Renal cortical epithelial cell (primary cell): Measurements from ENCODE around the gene OR8G1. TPM values are rescaled to one million over a fixed set of nuclear protein-coding genes. Genes with fewer than 3 reads are reported as not detected.
"Not testable (repeated sequence)": the region's sequence is repeated elsewhere in the genome, so short reads cannot be mapped to it uniquely, and the experiment has no call there.

Experiments
- DNase-seq: peaks from one replicate; pipeline ENCODE4 v3.0.0-alpha.2; 2011; ENCODE audit warnings: low read depth
- total RNA-seq: library from RNA; depleted of rRNA; stranded (reverse); fragments of >200 nt; gene quantifications from 2 replicates; pipeline ENCODE4 v1.2.3, GENCODE V29; 2014

The OR8G1 gene, protein sequence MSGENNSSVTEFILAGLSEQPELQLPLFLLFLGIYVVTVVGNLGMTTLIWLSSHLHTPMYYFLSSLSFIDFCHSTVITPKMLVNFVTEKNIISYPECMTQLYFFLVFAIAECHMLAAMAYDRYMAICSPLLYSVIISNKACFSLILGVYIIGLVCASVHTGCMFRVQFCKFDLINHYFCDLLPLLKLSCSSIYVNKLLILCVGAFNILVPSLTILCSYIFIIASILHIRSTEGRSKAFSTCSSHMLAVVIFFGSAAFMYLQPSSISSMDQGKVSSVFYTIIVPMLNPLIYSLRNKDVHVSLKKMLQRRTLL
- total RNA-seq: not detected in 2 replicates

DNA sequence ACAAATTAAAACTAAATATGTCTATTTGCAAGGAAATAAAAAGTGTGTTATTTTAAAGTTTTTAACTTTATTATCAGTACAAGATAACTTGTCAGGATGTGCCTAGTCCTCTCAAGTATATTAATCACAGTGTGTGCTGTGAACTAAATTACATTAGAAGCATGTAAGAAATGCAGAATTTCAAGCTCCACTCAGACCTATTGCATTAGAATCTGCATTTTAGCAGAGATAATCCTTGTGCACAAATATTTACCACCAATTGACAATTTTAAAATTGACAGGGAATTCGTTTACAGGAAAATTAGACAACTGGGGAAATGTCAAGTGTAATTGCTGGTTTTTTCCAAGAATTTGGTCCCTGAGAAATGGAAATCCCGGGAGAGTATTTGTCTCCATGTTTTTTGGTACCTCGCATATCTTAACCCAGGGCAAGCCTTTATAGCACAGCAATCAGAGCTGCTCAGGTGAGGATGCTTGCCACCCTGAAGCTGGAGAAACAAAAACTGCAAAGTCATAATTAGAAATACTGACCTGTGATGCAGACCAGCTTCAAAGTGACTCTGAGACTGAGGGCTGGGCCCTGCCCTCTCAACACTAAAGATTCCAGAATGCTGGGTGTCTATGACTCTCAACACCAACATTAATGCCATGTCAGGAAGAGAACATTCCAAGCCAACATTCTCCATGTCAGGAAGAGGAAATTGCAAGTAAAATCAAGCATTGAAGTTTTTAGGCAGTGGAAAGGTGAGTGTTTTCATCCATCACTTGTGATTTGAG lies at the start of gene OR8G1:
Gene OR8G1, plus strand, starts transcription at position 475 of the 777 bp plus-strand sequence. CDS start 8,581 bp downstream, outside the sequence.
- no peak for DNase-seq

DNA sequence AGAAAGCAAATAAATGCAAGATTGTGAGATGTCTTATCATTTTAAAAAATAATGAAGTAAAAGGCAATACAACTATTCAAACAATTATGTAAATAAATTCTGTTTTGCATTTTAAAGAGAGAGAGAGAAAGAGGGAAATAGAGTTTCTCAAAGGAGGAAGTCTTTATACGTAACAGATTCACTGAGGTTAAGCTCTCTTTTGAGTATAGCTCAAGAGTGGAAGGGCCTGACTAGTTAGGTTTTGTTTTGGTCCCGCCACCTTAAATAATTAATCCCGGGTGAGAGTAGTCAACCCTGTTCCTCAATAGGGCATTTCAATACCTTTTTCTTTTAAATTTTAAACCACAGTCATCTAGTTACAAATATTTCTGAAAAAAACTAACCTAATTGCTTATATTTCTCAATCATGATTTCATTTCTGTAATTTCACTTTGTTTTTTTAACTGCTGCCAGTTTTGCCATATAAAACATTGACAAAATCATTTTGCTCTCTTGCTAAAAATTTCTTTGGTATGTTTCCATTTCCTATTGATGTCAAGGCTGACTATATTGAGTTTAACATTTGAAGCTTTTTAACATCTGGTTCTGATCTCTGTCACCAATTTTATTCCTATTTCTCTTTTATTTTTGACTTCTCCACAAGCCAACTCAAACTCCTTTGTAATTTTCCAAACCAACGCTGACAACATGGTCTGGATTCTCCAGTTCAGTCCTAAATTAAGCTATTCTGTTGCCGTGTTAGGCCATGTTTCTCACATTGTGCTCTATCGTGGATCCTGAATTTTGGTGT lies 47.5 kb upstream of the OR8G1 start:
- no peak for DNase-seq

DNA sequence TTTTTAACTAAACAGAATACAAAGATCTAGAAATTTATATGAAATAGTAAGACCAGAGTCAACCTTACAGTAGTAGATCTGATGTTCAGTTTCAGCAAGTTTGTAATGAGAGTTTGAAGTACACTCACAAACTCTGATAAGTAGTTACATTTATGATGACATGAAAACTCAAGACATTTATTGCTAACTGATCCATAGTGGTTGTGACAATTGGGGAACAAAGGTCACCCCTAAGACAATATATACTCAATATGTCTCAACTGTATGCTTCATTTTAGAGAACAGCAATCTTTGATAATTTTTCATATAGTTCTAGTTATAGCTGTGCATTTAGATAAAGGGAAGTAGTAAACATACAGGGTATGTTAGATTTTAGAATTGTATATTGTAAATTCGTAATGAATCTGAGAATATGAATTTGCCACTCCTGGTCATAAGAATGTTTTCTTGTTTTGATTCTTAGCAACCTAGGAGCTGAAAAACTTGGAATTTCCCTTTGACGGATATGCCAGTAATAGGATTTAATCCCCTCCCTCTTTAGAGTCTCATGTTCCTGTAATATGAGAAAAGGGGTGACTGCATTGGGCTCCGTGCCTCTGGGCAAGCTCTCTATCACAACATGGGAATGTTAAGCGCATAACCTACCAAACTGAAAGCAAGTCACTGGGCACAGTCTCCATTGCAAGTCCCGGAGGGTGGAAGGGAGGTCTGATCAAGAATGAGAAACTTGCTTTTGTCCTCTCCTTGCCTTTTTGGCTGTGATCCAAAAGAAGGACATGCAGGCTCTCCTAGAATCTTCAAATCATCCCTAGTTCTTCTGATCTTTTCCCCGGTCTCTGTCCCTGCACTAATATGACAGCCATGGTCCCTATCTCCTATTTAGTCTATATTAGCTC lies 46.4 kb upstream of the OR8G1 start:
- peak; percentile 46 for DNase-seq

DNA sequence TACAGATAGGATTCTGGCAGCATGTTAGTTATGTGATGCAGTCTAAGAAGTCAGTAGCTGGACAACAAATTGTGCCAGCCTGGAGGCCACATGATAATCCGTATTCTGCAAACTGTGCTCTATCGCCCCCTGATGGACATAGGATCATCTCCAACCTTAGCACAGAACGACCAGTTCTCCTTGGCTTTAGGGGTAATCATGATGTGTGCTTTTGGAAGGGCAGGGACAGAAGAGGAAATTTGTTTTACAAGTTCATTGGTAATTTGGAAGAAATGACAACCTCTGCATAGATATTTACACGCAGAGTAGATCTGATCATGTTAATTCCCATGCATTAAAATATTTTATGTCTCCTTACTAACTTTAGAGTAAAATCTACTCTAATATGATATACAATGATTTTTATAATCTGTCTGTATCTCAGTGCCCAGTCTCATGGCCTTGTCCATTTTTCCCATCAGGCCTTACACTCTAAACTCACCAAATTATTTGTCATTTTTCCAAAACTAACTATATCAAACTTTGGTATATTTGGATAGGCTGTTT lies 45.6 kb upstream of the OR8G1 start:
- DNase-seq: peak; percentile 67

DNA sequence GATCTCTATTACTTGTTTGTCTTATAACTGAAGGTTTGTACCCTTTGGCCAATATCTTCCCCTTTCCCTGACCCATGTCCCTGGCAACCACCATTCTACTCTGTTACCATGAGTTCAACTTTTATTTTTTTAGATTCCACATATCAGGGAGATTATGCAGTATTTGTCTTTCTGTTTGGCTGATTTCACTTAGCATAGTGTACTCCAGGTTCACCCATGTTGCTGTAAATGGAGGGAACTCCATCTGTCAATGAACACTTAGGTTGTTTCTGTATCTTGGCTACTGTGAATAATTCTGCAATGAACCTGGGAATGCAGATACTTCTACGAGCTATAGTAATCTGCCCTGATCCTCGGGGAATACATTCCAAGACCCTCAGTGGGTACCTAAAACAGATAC lies 42.9 kb upstream of the OR8G1 start:
- DNase-seq: no peak

DNA sequence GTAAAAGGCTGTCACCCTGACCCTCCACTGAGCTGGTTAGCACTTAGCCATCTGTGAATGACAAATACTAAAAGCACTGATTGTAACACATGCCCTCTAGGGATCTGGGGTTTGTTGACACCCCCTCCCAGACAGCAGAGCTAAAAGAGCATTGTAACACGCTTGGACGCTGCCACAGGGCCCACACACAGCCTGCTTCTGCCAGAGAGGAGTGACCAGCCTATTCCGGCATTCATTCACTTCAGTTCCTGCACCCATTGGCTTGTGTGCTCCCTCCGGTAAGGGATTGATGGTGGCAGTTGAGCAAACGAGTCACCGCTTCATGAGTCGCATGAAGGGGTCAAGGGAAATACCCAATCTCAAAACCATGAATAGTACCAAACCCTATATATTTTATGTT lies 42.0 kb upstream of the OR8G1 start:
- peak; percentile 2 for DNase-seq

DNA sequence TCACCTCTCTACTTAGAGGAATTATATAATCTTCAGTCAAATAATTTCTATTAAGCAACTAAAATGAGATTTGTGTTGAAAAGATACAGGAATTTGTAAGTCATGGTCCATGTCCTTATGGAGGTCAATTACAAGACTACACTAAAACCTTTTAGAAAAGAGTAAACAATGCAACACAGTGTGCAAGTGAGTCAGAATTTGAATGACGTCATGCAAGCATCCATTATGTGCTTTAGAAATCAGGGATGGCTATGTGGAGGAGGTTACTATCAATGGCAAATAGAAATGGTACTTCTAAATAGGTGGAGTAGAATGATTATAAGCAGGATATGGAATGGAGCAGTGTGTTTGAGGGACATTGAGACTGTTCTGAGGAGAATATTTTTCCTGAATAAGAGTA lies 41.2 kb upstream of the OR8G1 start:
- DNase-seq: peak; percentile 13

DNA sequence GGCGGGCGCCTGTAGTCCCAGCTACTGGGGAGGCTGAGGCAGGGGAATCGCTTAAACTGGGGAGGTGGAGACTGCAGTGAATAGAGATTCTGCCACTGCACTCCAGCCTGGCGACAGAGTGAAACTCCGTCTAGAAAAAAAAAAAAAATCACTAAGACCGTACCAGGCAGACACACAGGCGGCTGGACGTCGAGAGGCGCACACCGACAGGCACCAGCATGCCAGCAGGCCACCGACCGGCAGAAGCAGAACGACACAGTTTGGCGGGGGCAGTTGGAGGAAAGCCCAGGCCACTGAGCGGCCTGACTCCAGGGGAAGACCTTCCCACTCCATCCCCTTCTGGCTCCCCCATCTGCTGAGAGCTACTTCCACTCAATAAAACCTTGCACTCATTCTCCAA lies 40.2 kb upstream of the OR8G1 start:
- DNase-seq: no peak

DNA sequence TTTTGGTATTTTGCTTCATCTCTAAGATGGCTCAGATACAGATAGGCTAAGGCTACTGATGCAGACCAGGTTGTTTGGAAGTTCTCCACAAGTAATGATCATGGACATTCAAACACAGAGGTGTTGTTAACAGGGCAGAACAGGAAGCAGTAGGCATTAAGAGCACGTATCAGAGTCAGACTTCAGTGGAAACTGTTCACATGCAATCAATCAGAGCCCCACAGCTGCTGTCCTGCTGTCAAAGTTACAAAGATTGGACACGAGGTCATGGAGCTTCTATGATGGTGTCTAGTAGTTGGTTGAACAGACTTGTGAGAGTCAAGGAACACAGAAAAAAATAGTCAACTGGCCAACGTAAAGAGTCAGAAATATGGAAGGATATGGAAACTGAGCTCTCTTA lies 37.9 kb upstream of the OR8G1 start:
- DNase-seq: no peak

DNA sequence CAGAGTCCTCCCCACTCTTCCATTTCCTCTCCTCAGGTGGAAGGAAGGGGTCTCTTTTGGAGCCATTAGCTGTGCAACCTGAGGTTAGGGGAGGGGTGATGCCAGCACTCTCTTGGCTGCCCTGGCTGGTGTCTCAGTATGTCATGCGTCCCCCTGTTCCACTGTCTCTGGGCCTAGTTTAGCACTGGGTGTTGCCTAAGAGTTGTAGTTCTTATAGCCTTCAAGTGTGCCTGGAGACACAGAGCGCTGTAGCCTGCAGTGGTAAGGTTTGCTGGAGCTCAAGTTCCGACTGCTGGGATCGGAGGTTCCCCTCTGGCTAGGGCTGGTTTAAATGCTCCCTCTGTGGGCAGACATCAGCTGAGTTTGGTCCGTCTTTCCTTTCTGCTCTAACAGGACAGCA lies 36.9 kb upstream of the OR8G1 start:
- DNase-seq: no peak

DNA sequence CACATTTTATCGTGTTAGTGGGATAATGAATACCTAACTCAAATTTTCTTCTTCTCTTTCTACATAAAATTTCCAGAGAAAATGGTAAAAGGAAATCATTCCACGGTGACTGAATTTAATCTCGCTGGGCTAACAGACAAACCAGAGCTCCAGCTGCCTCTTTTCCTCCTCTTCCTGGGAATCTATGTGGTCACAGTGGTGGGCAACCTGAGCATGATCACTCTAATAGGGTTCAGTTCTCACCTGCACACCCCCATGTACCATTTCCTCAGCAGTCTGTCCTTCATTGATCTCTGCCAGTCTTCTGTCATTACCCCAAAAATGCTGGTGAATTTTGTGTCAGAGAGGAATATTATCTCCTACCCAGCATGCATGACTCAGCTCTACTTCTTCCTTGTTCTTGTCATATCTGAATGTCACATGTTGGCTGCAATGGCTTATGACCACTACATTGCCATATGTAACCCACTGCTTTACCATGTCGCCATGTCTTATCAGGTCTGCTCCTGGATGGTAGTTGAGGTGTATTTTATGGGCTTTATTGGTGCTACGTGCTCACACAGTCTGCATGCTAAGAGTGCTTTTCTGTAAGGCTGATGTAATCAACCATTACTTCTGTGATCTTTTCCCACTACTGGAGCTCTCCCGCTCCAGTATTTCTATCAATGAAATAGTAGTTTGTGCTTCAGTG lies 33.6 kb upstream of the OR8G1 start:
- DNase-seq: no peak

DNA sequence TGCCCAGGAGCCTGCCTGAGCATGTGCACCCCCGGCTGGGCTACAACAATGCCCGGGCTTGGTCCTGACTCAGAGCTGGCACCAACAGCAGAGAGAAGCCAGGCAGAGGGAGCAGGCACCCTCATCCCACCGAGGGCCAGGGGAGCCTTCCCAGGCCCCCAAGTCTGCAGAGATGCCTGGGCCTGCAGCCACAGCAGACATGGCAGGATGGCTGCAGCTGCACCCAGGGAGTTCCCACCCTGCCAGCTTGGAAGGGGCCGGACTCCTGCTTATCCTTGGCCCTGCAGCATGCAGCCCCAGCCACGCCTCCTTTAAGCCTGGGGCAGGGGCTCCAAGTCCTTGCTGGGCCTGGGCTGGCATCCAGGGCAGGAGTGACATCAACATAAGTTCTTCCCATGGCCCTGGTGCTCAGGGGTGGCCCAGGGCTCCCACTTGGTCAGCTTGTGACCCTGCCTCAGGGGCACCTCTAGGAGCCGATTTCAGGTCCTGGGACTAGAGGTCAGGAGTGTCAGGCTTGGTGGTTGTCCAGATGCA lies 31.0 kb upstream of the OR8G1 start:
- no peak for DNase-seq

DNA sequence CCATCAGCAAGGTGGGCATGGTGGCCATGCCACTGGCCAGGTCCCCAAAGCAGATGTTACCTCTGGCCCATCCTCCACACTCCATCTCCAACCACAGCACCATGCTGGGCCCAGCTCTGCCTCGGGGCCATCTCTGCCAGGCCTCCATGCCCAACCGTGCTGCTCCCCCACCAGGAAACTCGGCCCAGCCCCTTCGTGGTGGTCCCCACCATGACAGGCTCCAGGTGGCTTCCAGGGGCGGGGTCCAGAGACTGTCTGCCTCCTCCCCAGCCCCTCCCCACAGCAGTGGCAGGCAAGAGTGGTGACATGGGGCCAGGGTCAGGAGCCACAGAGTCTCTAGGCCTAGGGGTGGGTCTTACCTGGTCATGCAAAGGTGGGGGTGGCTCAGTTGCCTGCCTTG lies 30.5 kb upstream of the OR8G1 start:
- no peak for DNase-seq

DNA sequence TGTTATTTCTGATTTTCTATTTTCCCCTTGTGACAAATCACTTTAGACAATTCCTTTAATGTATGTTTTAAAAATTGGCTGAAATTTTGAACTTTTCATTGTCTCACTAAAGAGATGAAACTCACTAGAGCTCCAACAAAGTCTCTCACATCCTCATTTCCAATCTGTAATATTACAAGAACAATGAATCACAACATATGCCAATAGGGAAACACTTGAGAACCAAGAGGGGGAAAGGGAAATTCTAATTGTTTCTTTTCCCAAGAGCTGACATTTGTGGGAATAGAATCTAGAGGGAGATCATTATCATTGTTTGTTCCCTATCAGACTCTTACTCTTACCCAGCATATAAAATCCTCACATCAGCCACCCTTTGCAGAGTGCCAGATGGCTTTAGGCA lies 29.6 kb upstream of the OR8G1 start:
- DNase-seq: no peak

DNA sequence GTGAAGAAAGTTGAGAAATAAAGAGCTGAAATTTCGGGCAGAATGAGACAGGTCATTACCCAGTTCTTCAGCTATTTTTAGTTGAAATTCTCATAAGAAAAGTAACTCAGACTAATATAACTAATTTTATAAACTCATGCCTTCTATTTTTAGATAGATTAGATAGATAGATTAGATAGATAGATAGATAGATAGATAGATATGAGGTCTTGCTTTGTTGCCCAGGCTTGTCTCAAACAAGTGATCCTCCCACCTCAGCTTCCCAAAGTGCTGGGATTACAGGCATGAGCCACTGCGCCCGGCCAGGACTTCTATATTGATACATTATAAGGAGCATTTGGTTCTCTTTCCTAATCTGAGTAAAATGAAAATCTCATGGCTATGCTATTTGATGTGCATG lies 26.9 kb upstream of the OR8G1 start:
- DNase-seq: no peak

DNA sequence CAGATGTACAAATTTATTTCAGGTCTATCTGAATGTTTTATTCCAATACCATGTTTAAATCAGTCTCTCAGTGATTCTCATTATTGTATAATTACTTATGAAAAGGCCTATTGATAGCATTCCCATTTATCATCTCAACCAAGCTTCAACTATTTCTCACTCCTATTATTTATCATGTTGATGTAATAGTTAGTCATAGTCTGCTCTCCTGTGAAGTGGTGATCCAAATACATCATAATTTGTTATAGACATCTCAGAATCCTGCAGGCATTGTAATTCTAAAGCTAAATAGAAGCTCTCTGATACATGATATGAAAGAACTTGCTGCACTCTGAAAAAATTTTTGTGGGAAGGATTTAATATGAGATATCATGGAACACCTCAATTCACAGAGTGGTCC lies 21.8 kb upstream of the OR8G1 start:
- DNase-seq: no peak

DNA sequence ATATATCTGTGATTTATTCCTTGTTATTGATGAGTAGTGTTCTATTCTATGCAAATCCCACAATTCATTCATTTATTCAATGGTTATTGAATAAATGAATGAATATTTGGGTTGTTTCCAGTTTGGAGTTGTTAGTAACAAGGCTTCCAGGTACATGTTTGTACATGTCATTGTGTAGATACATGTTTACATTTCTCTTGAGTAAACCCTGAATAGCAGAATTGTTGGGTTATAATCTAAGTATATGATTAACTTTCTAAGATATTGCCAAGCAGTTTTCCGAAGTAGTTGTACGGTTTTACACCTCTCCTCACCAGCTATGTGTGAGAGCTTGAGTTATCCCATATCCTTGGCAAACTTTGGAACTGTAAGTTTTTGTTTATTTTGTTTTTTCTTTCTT lies 18.5 kb upstream of the OR8G1 start:
- DNase-seq: no peak

DNA sequence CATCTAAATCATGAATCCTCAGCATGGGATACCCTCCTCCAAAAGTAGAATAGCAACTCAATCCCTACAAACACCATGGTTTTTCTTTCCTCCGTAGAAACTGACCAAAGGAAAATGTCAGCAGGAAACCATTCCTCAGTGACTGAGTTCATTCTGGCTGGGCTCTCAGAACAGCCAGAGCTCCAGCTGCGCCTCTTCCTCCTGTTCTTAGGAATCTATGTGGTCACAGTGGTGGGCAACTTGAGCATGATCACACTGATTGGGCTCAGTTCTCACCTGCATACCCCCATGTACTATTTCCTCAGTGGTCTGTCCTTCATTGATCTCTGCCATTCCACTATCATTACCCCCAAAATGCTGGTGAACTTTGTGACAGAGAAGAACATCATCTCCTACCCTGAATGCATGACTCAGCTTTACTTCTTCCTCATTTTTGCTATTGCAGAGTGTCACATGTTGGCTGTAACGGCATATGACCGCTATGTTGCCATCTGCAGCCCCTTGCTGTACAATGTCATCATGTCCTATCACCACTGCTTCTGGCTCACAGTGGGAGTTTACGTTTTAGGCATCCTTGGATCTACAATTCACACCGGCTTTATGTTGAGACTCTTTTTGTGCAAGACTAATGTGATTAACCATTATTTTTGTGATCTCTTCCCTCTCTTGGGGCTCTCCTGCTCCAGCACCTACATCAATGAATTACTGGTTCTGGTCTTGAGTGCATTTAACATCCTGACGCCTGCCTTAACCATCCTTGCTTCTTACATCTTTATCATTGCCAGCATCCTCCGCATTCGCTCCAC lies 16.1 kb upstream of the OR8G1 start:
- not testable (repeated sequence) for DNase-seq

DNA sequence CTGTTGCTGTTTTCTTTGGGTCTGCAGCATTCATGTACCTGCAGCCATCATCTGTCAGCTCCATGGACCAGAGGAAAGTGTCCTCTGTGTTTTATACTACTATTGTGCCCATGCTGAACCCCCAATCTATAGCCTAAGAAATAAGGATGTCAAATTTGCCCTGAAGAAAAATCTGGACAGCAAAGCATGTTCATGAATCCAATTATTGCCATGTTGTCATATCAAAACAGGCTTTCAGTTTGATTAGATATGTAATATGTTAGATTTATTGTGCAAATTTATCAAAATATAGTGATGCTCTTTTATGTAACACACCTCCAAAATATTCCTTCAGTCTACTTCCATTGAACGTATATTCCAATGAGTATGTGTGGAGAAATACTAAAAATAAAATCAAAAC lies 15.4 kb upstream of the OR8G1 start:
- no peak for DNase-seq

DNA sequence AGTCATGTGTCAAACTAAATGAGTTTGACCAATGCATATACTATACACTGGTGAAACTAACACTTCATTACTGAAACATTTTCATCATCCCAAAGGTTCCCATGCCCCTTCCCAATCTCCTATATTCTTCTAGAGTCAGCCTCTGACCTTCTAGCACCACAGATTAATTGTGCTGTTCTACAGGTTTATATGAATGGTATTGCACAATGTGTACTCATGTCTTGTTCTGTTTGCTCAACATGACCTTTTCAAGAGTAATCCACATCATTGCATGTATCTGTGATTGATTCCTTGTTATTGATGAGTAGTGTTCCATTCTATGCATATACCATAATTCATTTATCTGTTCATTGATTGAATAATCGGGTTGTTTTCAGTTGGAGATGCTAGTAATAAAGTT lies 7.5 kb upstream of the OR8G1 start:
- DNase-seq: no peak
